NCI-H1048 (cell line): ENCODE measurements around the gene SH3RF1.

ENCODE experiments used
- DNase-seq: peaks from one replicate; lab custom pipeline; 2025; lab: John Stamatoyannopoulos, UW

Gene SH3RF1

GRCh38 chr4:169063441-169063840, 207.3 kb downstream of the SH3RF1 start:
- DNase-seq, result no peak

- no peak for DNase-seq
Measured at GRCh38 chr4:169062897-169063244, 207.9 kb downstream of the SH3RF1 start.

GRCh38 chr4:169061386-169061785, 209.4 kb downstream of the SH3RF1 start:
- DNase-seq, result no peak

GRCh38 chr4:169060391-169061091, 210.2 kb downstream of the SH3RF1 start:
- no peak for DNase-seq

- no peak for DNase-seq
Measured at GRCh38 chr4:169059306-169060211, 211.2 kb downstream of the SH3RF1 start.

- no peak for DNase-seq
Measured at GRCh38 chr4:169058312-169058711, 212.4 kb downstream of the SH3RF1 start.

GRCh38 chr4:169054879-169055278, 215.9 kb downstream of the SH3RF1 start:
- no peak for DNase-seq

- no peak for DNase-seq
Measured at GRCh38 chr4:169052594-169052945, 218.2 kb downstream of the SH3RF1 start.

GRCh38 chr4:169051761-169052593, 218.8 kb downstream of the SH3RF1 start:
- DNase-seq, result no peak

- no peak for DNase-seq
Measured at GRCh38 chr4:169050881-169051760, 219.6 kb downstream of the SH3RF1 start.

GRCh38 chr4:169050284-169050683, 220.5 kb downstream of the SH3RF1 start:
- DNase-seq, result no peak

- DNase-seq, result no peak
Measured at GRCh38 chr4:169048868-169049414, 221.8 kb downstream of the SH3RF1 start.

GRCh38 chr4:169047956-169048355, 222.8 kb downstream of the SH3RF1 start:
- no peak for DNase-seq

- no peak for DNase-seq
Measured at GRCh38 chr4:169045862-169046584, 224.7 kb downstream of the SH3RF1 start.

- no peak for DNase-seq
Measured at GRCh38 chr4:169044714-169045447, 225.9 kb downstream of the SH3RF1 start.
